ENCODE measurements around the gene GSTO1.

The GSTO1 gene

DNA sequence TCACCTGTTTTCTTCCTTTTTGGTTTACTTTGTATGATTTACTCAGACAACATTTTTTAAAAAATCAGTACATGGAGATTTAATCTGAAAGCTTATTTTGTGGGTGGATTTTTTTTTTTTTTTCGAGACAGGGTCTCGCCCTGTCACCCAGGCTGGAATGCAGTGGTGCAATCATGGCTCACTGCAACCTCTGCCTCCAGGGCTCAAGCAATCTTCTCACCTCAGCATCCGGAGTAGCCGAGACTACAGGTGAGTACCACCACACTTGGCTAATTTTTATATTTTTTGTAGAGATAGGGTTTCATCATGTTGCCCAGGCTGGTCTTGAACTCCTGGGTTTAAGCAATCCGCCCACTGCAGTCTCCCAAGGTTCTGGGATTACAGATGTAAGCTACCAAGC, 2.5 kb downstream of the GSTO1 start:
- TF ChIP-seq POLR2A (IDR thresholded peaks at IDR 0.05; ENCODE audit: low read depth, low read length): no peak
- no peak for DNase-seq (ENCODE audit: insufficient read length, low spot score)
- no peak for FAIRE-seq

DNA sequence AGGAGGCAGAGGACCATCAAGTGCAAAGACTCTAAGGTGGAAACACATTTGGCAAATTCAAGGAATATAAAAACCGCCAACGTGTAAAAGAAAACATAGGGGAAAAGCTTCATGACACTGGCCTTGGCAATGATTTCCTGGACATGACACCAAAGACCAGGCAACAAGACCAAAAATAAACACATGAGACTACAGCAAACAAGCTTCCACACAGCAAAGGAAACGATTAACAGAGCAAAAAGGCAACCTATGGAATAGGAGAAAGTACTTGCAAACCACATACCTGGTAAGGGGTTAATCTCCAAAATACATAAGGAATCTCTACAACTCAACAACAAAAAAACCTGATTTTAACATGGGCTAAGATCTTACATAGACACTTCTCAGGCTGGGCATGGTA, 3.5 kb downstream of the GSTO1 start:
- DNase-seq (ENCODE audit: insufficient read length, low spot score) (no peak), FAIRE-seq (no peak)
- no peak for TF ChIP-seq POLR2A (IDR thresholded peaks at IDR 0.05; ENCODE audit: low read depth, low read length)

DNA sequence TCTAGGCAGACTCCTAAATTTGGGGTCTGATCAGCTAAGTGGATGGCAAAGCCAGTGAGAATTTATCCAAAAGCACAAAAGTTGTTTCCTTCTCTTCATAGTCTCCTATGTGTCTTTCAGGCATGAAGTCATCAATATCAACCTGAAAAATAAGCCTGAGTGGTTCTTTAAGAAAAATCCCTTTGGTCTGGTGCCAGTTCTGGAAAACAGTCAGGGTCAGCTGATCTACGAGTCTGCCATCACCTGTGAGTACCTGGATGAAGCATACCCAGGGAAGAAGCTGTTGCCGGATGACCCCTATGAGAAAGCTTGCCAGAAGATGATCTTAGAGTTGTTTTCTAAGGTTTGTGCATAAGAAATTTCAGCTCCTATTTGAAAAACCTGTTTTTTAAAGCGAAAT, 4.8 kb downstream of the GSTO1 start:
- FAIRE-seq (no peak), DNase-seq (ENCODE audit: insufficient read length, low spot score) (no peak)
- TF ChIP-seq POLR2A (IDR thresholded peaks at IDR 0.05; ENCODE audit: low read depth, low read length): no peak

DNA sequence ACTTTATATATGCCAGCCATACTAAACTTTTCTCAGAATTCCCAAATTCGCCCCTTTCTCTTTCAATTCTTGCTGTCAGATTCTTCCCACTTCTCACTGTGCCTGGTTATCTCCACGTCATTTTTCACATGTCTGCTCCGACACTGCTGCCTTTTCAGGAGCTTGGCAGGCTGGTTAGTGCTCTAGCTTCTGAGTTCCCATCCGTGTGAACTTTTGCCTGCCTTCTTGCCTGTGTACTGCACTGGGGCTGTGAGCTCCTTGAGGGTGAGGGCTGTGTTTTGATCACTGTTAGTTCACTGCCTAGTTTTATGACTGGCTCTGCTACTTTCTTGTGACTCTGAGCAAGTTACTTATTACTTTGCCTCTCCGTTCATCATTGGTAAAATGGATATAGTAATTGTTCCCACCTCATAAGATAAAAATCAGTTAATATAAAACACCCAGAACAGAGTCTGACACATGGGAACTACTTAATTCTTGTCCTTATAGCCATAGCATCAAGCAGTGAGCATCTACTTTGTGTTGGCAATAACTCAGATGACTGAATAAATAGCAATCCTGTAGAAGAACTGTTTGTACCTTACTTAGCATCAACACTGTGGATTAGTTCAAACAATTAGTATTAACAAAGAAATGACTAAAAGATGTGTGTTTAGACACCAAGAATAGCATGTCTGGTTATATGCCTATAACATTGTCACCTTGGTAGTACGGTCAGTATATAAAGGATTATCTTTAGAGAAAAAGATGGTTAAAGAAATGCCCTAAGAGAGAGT, 5.5 kb downstream of the GSTO1 start:
- no peak for FAIRE-seq
- no peak for DNase-seq (ENCODE audit: insufficient read length, low spot score)
- no peak for TF ChIP-seq POLR2A (IDR thresholded peaks at IDR 0.05; ENCODE audit: low read depth, low read length)

DNA sequence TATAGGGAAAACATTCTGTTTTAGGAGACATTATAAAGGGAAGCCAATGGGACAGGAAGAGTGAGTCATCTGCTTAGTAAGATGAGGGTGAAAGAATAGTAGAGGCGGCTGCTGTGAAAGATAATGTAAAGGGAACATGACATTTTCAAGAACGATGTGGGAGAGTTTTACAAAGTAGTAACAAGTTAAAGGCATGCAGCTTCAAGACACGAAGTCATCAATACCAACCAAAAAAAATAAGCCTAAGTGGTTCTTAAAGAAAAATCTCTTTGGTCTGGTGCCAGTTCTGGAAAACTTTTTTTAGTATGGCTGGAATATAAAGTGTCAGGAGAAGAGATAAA, 6.1 kb downstream of the GSTO1 start:
- DNase-seq (ENCODE audit: insufficient read length, low spot score): no peak
- FAIRE-seq: peak; percentile 95
- TF ChIP-seq POLR2A (IDR thresholded peaks at IDR 0.05; ENCODE audit: low read depth, low read length): no peak

DNA sequence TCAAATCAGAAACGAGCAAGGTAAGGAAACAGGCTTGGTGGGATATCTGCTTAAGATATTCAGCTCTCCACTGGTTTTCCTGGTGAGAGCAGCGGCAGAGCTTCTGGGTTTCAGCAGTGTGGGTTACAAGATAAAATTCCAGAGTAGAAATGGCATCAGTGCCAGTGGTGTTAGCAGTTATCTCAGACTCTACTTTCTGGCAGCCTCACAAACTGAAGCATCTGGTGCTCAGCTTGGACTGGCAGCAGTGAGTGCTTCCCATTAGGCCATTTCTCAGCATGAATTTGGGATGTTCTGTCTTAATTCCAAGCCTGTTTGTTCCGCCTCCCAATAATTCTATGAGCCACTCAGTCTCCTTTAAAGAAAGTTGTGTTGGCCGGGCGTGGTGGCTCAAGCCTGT, 7.4 kb downstream of the GSTO1 start:
- TF ChIP-seq POLR2A (IDR thresholded peaks at IDR 0.05; ENCODE audit: low read depth, low read length): no peak
- no peak for DNase-seq (ENCODE audit: insufficient read length, low spot score)
- FAIRE-seq: no peak

DNA sequence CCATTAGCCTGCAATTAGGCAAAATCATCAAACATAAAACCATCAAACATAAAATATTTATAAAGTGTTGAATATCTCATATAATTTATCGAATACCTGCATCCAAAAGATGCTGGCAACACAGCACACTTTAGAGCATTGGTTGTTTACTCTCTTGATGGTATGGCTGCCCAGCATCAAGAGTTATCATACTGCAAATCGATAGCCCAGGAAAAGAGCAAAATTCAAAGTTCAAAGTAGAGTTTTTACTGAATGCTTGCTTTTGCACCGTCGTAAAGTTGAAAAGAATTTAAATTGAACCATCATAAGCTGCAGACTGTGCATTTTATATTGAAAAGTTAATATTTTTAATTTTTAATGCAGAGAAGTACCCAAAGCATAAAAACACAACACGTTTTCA, 10.1 kb downstream of the GSTO1 start:
- FAIRE-seq: no peak
- DNase-seq (ENCODE audit: insufficient read length, low spot score): no peak
- no peak for TF ChIP-seq POLR2A (IDR thresholded peaks at IDR 0.05; ENCODE audit: low read depth, low read length)

DNA sequence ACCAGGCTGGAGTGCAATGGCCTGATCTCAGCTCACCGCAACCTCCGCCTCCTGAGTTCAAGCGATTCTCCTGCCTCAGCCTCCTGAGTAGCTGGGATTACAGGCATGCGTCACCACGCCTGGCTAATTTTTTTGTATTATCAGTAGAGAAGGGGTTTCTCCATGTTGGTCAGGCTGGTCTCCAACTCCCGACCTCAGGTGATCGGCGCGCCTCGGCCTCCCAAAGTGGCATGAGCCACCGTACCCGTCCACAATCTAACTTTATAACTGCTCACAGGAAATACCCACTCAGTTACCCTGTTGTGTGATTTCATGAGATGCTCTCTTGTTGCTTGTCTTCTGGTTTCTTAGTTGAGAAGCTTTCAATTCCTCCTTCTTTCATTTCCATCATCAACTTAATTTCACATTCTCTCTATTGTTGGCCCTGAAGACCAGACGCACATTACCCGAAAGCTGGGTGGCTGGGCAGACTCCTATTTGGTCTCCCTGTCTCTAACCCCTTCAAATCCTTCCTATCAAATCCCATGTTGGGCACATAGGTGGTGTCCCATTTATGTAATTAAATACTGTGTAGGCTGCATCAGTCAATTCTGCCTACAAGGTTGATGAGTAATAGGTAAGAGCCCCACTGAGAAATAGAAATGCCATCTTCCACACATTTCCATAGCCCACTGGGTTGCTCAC, 13.2 kb downstream of the GSTO1 start:
- DNase-seq (ENCODE audit: insufficient read length, low spot score) (no peak), FAIRE-seq (peak; percentile 23)
- no peak for TF ChIP-seq POLR2A (IDR thresholded peaks at IDR 0.05; ENCODE audit: low read depth, low read length)

DNA sequence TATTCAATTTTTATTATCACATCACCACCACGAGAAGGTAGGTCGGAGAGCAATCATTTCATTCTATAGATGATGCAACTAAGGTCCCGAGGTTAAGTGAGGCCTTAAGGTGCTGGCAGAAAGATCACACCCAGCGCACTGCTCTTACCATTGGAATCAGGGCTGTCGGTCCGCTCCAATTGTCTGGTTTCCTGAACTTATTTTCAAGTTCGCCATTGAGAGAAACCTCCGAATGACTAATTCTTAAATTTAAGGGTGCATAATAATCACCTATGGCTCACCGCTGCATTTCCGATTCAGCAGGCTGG, 13.7 kb downstream of the GSTO1 start:
- TF ChIP-seq POLR2A (IDR thresholded peaks at IDR 0.05; ENCODE audit: low read depth, low read length): no peak
- FAIRE-seq: peak; percentile 78
- DNase-seq (ENCODE audit: insufficient read length, low spot score): no peak

DNA sequence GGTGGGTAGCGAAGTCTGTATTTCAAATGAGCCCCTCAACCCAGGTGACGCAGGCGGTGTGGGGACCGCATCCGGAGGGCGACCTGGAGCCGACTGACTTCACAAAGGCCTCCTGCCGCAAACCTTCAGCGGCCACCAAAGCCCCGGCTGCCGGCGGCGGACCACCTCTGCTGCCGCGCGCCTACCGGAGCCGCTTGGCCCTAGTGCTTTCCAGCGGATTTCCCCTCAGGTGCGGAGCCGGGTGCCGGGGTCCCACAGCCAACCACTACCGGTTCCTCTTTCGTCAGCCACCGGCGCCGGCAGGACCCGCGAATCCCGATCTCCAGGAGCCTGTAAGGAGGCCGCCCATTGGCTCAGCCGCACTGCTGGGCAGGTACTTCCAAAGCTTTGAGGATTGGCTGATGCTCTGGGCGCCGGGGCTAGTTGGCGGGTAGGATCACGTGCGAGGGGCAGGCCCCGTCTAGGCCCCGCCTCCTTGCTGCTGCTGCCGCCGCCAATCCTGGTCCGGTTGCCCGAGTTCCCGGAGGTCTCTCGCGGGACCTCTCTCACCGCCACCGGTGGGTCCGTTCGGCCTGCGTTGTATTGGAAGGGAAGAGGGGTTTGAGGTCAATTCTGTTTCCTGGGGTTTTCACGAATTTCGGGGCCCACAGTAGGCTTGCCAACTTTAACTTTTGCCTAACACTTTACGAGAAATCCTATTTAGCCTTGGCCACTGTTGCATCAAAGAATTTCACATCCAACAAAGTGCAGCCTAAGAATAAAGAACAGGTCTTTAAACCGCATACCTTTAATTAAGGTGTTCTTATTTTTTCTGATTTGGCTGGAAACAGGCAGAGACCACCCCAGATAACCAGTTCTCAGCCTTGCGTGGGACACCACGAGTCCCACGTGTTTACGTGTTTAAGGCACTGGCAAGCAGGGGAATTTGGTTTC, 14.3 kb downstream of the GSTO1 start, which contains the start of gene GSTO2:
Gene GSTO2 (plus strand): TSS at position 472 of the 933 bp plus-strand sequence. CDS start 5,732 bp downstream, outside the sequence.
- TF ChIP-seq POLR2A (IDR thresholded peaks at IDR 0.05; ENCODE audit: low read depth, low read length): peak; percentile 80
- peak; percentile 99 for FAIRE-seq

DNA sequence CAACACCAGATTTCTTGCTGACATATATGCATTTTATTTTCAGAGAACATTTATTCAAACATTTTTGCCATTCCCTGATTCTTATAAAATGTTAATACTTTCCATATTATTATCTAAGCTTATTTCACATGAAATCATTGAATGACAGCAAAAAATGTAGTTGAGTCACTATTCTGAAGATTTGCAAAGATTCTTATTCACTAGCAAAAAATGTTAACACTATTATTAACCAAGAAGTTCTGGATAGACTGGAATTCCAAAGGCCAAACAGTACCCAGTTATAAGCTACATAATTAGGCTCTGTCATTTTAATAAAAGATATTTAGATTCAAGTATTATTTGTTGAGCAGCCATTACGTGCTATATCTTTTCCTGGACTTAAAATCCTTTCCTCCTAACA, 18.6 kb downstream of the GSTO1 start:
- TF ChIP-seq POLR2A (IDR thresholded peaks at IDR 0.05; ENCODE audit: low read depth, low read length): no peak
- DNase-seq (ENCODE audit: insufficient read length, low spot score) (no peak), FAIRE-seq (no peak)

More for the DNA sequence above, 14.3 kb downstream of the GSTO1 start, which contains the start of gene GSTO2:
- peak; percentile 99 for DNase-seq (ENCODE audit: insufficient read length, low spot score)

DNA sequence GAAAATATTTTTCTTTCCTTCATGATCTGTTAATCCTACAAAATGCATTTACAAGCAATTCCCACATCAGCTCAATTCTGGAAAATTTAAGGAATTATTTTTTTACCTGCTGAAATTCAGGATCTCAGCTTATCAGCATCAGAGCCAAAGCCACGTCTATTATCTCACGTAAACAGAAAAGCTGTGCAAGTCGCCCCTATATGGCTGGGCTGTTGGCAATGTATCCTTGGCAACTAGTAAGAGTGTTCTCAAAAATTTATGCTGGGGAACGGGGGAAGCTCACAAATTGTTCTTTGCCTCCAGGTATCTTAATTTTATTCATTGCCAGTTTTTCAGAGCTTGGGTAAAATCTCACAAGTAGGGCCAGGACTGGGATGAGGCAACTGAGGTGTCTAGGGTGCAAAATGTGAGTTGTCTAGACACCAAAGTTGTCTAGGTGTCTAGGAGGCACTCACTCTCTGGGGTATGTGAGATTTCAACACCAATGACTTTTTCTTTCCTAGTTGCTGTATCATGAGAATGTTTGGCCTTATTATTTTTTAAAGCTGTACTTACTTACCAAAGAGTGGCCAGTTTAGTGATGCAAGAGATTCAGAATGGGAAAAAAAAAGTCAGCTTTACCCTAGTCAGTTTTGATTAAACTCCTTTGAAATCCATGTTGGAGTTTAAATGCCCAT, 19.3 kb downstream of the GSTO1 start:
- FAIRE-seq: no peak
- TF ChIP-seq POLR2A (IDR thresholded peaks at IDR 0.05; ENCODE audit: low read depth, low read length): no peak
- DNase-seq (ENCODE audit: insufficient read length, low spot score): no peak

DNA sequence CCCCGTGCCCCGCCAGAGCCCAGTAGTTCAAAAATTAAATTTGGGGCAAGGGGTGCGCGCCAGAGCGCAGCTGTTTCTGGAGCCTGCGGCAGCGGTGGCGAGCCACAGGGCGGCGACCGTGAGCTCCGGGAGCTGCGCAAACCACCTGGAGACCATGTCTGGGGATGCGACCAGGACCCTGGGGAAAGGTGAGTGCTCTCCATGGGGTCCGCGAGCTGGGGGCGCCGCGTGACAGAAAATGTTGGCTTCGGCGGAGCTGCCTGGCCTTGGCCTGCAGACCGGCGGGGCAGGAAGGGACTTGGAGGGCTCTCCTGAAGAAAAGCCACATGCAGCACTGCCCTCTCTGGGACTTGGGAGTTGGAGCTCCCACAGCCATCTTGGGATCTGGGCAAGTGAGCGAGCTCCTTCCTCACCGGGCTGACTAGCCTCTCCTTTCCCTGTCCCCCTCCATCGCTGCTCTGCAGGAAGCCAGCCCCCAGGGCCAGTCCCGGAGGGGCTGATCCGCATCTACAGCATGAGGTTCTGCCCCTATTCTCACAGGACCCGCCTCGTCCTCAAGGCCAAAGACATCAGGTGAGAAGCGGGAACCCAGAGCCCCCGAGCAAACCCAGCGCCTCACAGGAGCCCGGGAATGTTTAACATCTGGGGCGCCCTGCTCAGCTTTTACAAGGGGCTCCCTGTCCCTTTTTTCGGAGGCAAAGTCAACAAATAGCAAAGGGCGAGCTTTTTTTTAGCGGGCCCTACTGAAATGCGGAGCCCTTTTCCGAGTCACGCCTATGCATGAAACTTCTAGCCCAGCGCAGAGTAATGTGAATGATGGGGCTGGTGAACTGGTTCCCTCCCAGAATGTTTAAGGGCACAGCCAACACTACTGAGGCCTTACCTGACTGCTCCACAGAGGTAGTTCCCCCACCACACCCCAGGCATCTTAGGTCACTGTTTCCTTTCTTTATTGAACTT, 20.4 kb downstream of the GSTO1 start:
- TF ChIP-seq POLR2A (IDR thresholded peaks at IDR 0.05; ENCODE audit: low read depth, low read length): no peak
- FAIRE-seq: no peak
- DNase-seq (ENCODE audit: insufficient read length, low spot score): peak; percentile 45
